H1 (cell line): Measurements from ENCODE around the gene PCDHB14.
"Not testable (repeated sequence)": the region's sequence is repeated elsewhere in the genome, so short reads cannot be mapped to it uniquely, and the experiment has no call there.

Source experiments
- POLR2A ChIP-seq, 2 experiments: IDR thresholded peaks; 1 replicate in 1 of 2; 2 replicates in 1 of 2; pipeline ENCODE4 v1.6.1; 2011; ENCODE audit warnings: low read depth in 2 of 2, low read length in 2 of 2, mild to moderate bottlenecking in 2 of 2; ENCODE audit errors: control extremely low read depth in 1 of 2
- SP2 ChIP-seq: IDR thresholded peaks from 2 replicates; pipeline ENCODE4 v1.6.1; 2012; ENCODE audit warnings: mild to moderate bottlenecking, low read length, inconsistent platforms

- not testable (repeated sequence) for TF ChIP-seq SP2; POLR2A (IDR thresholded peaks at IDR 0.05; ENCODE audit: control extremely low read depth in 1 of 2, low read depth in 2 of 2, low read length in 2 of 2)
These were observed 34.5 kb upstream of the PCDHB14 start for GRCh38 chr5:141188682-141189081.
